Vagina (tissue), 2 donors: ENCODE data around the gene ASTL.

Source experiments
- POLR2A ChIP-seq, 2 donors: fragments of 450-650 bp; IDR thresholded peaks; one replicate each; pipeline ENCODE4 v1.6.1; 2017; ENCODE audit warnings: antibody characterized with exemption in 2 of 2, mild to moderate bottlenecking in 2 of 2, moderate library complexity in 2 of 2
- POLR2AphosphoS5 ChIP-seq, 2 donors: sonication (generic); formaldehyde crosslinking; IDR thresholded peaks; one replicate each; pipeline ENCODE4 v1.9.0; 2017; ENCODE audit warnings: antibody characterized with exemption in 2 of 2, mild to moderate bottlenecking in 2 of 2, low read depth in 1 of 2; ENCODE audit not compliant: insufficient read depth in 1 of 2
- TF ChIP-seq, protein P1 (sequence below), 3 experiments: fragments of 450-650 bp in 2 of 3; fragments of 200-600 bp in 1 of 3; sonication (generic) in 1 of 3; IDR thresholded peaks; one replicate each; pipeline ENCODE4 v1.5.1; 2017 to 2019; ENCODE audit warnings: antibody characterized with exemption in 3 of 3, mild to moderate bottlenecking in 2 of 3, moderate library complexity in 2 of 3

DNA sequence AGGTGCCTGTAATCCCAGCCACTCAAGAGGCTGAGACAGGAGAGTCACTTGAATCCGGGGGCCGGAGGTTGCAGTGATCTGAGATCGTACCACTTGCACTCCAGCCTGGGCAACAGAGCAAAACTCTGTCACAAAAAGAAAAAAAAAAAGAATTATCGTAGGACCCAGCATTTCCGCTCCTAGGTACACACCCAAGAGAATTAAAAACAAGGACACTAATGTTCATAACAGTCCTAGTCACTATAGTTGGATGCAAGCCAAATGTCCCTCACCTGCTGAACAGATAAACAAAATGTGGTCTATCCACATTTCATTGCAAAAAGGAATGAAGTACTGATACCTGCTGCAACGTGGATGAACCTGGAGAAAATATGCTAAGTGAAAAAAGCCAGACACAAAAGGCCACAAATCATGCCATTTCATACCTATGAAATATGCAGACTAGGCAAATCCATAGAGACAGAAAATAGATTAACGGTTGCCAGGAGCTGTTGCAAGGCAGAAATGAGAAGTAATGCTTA, 43.1 kb downstream of the ASTL start:
- no peak for TF ChIP-seq POLR2A (IDR thresholded peaks at IDR 0.05)
- TF ChIP-seq, protein P1, sequence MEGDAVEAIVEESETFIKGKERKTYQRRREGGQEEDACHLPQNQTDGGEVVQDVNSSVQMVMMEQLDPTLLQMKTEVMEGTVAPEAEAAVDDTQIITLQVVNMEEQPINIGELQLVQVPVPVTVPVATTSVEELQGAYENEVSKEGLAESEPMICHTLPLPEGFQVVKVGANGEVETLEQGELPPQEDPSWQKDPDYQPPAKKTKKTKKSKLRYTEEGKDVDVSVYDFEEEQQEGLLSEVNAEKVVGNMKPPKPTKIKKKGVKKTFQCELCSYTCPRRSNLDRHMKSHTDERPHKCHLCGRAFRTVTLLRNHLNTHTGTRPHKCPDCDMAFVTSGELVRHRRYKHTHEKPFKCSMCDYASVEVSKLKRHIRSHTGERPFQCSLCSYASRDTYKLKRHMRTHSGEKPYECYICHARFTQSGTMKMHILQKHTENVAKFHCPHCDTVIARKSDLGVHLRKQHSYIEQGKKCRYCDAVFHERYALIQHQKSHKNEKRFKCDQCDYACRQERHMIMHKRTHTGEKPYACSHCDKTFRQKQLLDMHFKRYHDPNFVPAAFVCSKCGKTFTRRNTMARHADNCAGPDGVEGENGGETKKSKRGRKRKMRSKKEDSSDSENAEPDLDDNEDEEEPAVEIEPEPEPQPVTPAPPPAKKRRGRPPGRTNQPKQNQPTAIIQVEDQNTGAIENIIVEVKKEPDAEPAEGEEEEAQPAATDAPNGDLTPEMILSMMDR (IDR thresholded peaks at IDR 0.05), result no peak
- no peak for TF ChIP-seq POLR2AphosphoS5 (IDR thresholded peaks at IDR 0.05; ENCODE audit: insufficient read depth in 1 of 2, low read depth in 1 of 2)
